ENCODE results near the gene NFIB. TPM values are rescaled to one million over a fixed set of nuclear protein-coding genes. Genes with fewer than 3 reads are reported as not detected.

Gene NFIB
- total RNA-seq, 4 donors from 2014 or later, result 24.0 to 40.9 (median 30.6) TPM

- H3K9me3 ChIP-seq, result no peaks in the 10 kb centered on the region
- H3K36me3 ChIP-seq, result peaks cover 0 to 8% of the 10 kb centered on the region in 2 donors
- H3K4me3 ChIP-seq, result no peak overlapping the region
- TF ChIP-seq, protein P1, sequence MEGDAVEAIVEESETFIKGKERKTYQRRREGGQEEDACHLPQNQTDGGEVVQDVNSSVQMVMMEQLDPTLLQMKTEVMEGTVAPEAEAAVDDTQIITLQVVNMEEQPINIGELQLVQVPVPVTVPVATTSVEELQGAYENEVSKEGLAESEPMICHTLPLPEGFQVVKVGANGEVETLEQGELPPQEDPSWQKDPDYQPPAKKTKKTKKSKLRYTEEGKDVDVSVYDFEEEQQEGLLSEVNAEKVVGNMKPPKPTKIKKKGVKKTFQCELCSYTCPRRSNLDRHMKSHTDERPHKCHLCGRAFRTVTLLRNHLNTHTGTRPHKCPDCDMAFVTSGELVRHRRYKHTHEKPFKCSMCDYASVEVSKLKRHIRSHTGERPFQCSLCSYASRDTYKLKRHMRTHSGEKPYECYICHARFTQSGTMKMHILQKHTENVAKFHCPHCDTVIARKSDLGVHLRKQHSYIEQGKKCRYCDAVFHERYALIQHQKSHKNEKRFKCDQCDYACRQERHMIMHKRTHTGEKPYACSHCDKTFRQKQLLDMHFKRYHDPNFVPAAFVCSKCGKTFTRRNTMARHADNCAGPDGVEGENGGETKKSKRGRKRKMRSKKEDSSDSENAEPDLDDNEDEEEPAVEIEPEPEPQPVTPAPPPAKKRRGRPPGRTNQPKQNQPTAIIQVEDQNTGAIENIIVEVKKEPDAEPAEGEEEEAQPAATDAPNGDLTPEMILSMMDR (IDR thresholded peaks at IDR 0.05 in 4 of 5, conservative IDR thresholded peaks at IDR 0.05 in 1 of 5), result no peak
- no peak for TF ChIP-seq POLR2A (IDR thresholded peaks at IDR 0.05)
- no peaks in the 10 kb centered on the region for H3K27me3 ChIP-seq
- no peak overlapping the region for H3K27ac ChIP-seq
- ATAC-seq, result no peak
- intact Hi-C loops (cut with DNase I; ENCODE audit: low total_unique reads) (no loop called here), in situ Hi-C loops (cut with MboI; ENCODE audit: low sequenced_read_pairs in 4 of 4) (loop anchor here in 1 of 4 donors (25.0 kb wide), 1 partner anchor 645 kb away; no protein-coding TSS in a partner anchor)
- no peak for DNase-seq
- H3K4me1 ChIP-seq, result no peaks in the 10 kb centered on the region
Measured at GRCh38 chr9:14082732-14083131, 231.2 kb downstream of the NFIB start.

DNA sequence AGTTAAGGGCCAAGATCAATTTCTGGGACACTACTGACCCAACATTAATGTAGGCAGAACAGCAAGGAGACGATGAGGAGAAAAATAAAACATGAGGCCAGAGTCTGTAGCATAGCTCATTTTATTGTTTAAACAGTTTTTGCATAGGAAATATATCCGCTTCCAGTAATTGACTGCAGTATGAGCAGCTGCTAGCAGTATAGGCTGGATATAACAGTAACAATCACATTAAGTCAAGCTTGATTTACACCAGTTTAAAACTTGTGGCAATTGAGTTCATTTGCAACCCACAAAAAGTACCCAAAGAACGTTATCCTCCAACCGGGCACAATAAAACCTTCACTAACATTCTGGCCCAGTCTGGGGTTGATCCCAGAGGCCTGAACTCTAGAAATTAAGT is 232.2 kb downstream of the NFIB start:
- H3K9me3 ChIP-seq, result no peaks in the 10 kb centered on the region
- no peaks in the 10 kb centered on the region for H3K27me3 ChIP-seq
- TF ChIP-seq, protein P1 (IDR thresholded peaks at IDR 0.05 in 4 of 5, conservative IDR thresholded peaks at IDR 0.05 in 1 of 5), result no peak
- TF ChIP-seq POLR2A (IDR thresholded peaks at IDR 0.05), result no peak
- H3K36me3 ChIP-seq, result peaks cover 0 to 8% of the 10 kb centered on the region in 2 donors
- no peak overlapping the region for H3K27ac ChIP-seq
- no peaks in the 10 kb centered on the region for H3K4me1 ChIP-seq
- no peak for ATAC-seq
- intact Hi-C loops (cut with DNase I; ENCODE audit: low total_unique reads), result no loop called here
- in situ Hi-C loops (cut with MboI; ENCODE audit: low sequenced_read_pairs in 4 of 4), result loop anchor here in 1 of 4 donors (25.0 kb wide), 1 partner anchor 644 kb away; no protein-coding TSS in a partner anchor
- no peak overlapping the region for H3K4me3 ChIP-seq
- DNase-seq, result no peak

- no peaks in the 10 kb centered on the region for H3K9me3 ChIP-seq
- H3K4me1 ChIP-seq, result no peaks in the 10 kb centered on the region
- ATAC-seq (no peak), DNase-seq (no peak)
- TF ChIP-seq, protein P1 (IDR thresholded peaks at IDR 0.05 in 4 of 5, conservative IDR thresholded peaks at IDR 0.05 in 1 of 5), result no peak
- TF ChIP-seq POLR2A (IDR thresholded peaks at IDR 0.05), result no peak
- no peaks in the 10 kb centered on the region for H3K27me3 ChIP-seq
- H3K27ac ChIP-seq, result no peak overlapping the region
- no peak overlapping the region for H3K4me3 ChIP-seq
- peaks cover 0 to 5% of the 10 kb centered on the region in 2 donors for H3K36me3 ChIP-seq
- in situ Hi-C loops (cut with MboI; ENCODE audit: low sequenced_read_pairs in 4 of 4), result loop anchor here in 1 of 4 donors (25.0 kb wide), 1 partner anchor 644 kb away; no protein-coding TSS in a partner anchor
- intact Hi-C loops (cut with DNase I; ENCODE audit: low total_unique reads), result no loop called here
Measured at GRCh38 chr9:14080959-14081542, 232.9 kb downstream of the NFIB start.

GRCh38 chr9:14079440-14079839 is 234.5 kb downstream of the NFIB start:
- DNase-seq (no peak), ATAC-seq (no peak)
- no peak for TF ChIP-seq POLR2A (IDR thresholded peaks at IDR 0.05)
- TF ChIP-seq, protein P1 (IDR thresholded peaks at IDR 0.05 in 4 of 5, conservative IDR thresholded peaks at IDR 0.05 in 1 of 5), result no peak
- no peaks in the 10 kb centered on the region for H3K9me3 ChIP-seq
- H3K4me3 ChIP-seq, result no peak overlapping the region
- no peaks in the 10 kb centered on the region for H3K36me3 ChIP-seq
- intact Hi-C loops (cut with DNase I; ENCODE audit: low total_unique reads) (no loop called here), in situ Hi-C loops (cut with MboI; ENCODE audit: low sequenced_read_pairs in 4 of 4) (loop anchor here in 1 of 4 donors (25.0 kb wide), 1 partner anchor 642 kb away; no protein-coding TSS in a partner anchor)
- no peaks in the 10 kb centered on the region for H3K27me3 ChIP-seq
- H3K4me1 ChIP-seq, result no peaks in the 10 kb centered on the region
- no peak overlapping the region for H3K27ac ChIP-seq
